IPS DF 6.9 (cell line): ENCODE measurements around the gene FAM236C.
"Not testable (repeated sequence)": the region's sequence is repeated elsewhere in the genome, so short reads cannot be mapped to it uniquely, and the experiment has no call there.

Experiments
- DNase-seq: peaks from one replicate; pipeline ENCODE4 v3.0.0-alpha.2; 2013; ENCODE audit warnings: low read depth, low spot score
- H3K27ac ChIP-seq: one replicate; pipeline ENCODE4 v1.5.1; 2013; ENCODE audit warnings: low read length, control low read depth
- H3K27me3 ChIP-seq: 2 replicates; pipeline ENCODE4 v1.6.1; 2013; ENCODE audit warnings: mild to moderate bottlenecking, low read length; ENCODE audit not compliant: control insufficient read depth, insufficient read depth
- H3K36me3 ChIP-seq: 2 replicates; pipeline ENCODE4 v1.6.1; 2013; ENCODE audit warnings: low read length; ENCODE audit not compliant: control insufficient read depth, insufficient read depth
- H3K4me1 ChIP-seq: 2 replicates; pipeline ENCODE4 v1.6.1; 2013; ENCODE audit warnings: low read length; ENCODE audit not compliant: control insufficient read depth, insufficient read depth
- H3K4me3 ChIP-seq: 2 replicates; pipeline ENCODE4 v1.5.1; 2013; ENCODE audit warnings: mild to moderate bottlenecking, low read length
- H3K9me3 ChIP-seq: 2 replicates; pipeline ENCODE4 v1.6.1; 2013; ENCODE audit warnings: low read length, inconsistent platforms; ENCODE audit not compliant: control insufficient read depth, insufficient read depth
- WGBS: extraction: QIAGEN DNeasy Blood & Tissue Kit; methylation state at CpG from one replicate; pipeline ENCODE4 v1.1.7; 2013; ENCODE audit warnings: mixed read lengths, missing lambda C conversion rate; ENCODE audit not compliant: insufficient read length, insufficient coverage; 5-methylcytosine and 5-hydroxymethylcytosine counted together

Gene FAM236C

DNA sequence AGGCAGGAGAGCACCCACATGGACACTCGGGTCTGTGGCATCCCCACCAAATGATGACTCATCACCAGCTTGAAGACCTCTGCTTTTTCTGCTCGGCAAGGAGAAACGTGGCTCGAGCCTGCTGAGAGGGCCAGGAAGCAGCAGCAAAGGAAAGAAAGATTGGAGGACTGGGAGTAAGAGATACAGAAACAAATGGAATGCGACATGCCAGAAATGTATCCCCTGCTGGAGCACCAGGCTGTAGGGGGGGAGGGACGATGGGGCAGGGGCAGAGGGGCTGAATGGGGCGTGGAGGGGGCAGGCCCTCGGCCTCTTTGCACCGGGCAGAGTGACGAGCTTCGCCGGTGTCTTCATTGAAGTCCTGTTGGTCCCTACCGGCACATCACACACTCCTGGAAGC is at the start of gene FAM236C:
FAM236C (plus strand) TSS at position 301 of the 400 bp plus-strand sequence. CDS start 100 bp downstream, outside the sequence.
- not testable (repeated sequence) for H3K27ac ChIP-seq, H3K36me3 ChIP-seq, H3K9me3 ChIP-seq, H3K27me3 ChIP-seq, H3K4me3 ChIP-seq, DNase-seq, H3K4me1 ChIP-seq
- no CpG with 5 or more reads among the region's 13 CpGs for WGBS

DNA sequence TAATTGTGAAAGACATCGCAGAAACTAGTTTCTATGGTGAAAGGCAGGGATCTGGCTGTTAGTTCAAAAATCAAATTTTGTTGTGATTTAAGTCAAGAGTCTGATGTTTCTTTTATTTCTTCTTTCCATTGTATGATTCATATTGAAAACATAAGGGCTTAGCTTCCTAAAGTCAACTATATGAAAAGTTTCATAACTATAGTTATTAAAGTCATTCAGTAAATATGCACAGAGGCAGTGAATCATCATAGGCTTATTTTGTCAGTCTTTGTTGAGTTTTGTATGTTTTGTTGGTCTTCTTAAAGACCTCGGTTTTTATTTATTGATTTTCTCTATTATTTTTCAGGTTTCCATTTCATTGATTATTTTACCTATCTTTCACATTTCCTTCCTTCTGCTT is 29.5 kb upstream of the FAM236C start:
- H3K4me1 ChIP-seq, H3K9me3 ChIP-seq, H3K27me3 ChIP-seq, H3K36me3 ChIP-seq, DNase-seq, H3K4me3 ChIP-seq, H3K27ac ChIP-seq: not testable (repeated sequence)
- no CpG with 5 or more reads among the region's 2 CpGs for WGBS

DNA sequence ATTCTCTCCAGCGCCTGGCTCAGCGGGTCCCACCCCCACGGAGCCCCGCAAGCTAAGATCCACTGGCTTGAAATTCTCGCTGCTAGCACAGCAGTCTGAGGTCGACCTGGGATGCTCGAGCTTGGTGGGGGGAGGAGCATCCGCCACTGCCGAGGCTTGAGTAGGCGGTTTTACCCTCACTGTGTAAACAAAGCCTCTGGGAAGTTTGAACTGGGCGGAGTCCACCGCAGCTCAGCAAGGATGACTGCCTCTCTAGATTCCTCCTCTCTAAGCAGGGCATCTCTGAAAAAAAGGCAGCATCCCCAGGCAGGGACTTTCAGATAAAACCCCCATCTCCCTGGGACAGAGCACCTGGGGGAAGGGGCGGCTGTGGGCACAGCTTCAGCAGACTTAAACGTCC is 22.7 kb upstream of the FAM236C start:
- DNase-seq, H3K36me3 ChIP-seq, H3K27me3 ChIP-seq, H3K4me1 ChIP-seq, H3K27ac ChIP-seq, H3K9me3 ChIP-seq, H3K4me3 ChIP-seq: not testable (repeated sequence)
- WGBS = no CpG with 5 or more reads among the region's 14 CpGs

DNA sequence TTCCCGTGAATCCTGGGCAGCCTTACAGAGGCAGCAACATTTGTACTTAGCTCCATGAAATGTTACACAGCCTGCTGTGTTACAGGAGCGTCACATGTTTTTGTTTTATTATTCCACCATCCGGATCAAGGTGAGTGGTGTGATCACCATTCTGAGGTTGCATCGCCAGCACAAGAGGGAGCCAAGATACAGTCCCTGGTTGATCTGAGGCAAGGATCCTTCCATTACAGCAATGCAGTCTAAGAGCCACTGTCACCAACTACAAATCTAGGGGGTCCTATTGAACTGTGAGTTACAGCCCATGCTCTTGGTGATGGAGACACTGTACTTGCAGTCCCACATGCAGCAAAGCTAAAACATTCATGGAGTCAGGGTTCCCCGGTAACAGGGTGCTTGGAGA is 3.7 kb downstream of the FAM236C start:
- not testable (repeated sequence) for DNase-seq, H3K27me3 ChIP-seq
- no CpG with 5 or more reads among the region's 5 CpGs for WGBS

DNA sequence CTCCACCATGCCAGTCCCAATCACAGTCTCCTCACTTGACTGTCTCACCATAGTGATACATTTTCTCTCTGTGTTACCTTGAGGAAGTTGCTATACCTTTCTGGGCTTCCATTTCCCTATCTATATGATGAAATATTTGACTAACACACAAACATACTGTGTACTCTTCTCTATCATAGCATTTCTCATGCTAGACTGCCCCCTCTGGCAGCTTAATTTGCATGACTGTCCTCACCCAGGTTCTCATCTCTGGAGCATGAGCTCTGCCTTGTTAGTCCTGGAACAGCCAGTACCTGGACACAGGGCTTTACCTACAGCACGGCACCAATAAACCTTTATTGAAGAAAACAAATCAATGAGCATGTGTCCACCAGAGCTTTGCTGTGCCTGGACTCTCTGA is 19.9 kb downstream of the FAM236C start:
- whole genome bisulfite sequencing = no CpG with 5 or more reads among the region's 1 CpG
- not testable (repeated sequence) for H3K27ac ChIP-seq

More for the DNA sequence above, 3.7 kb downstream of the FAM236C start:
- not testable (repeated sequence) for H3K27ac ChIP-seq, H3K9me3 ChIP-seq, H3K4me3 ChIP-seq, H3K36me3 ChIP-seq, H3K4me1 ChIP-seq

DNA sequence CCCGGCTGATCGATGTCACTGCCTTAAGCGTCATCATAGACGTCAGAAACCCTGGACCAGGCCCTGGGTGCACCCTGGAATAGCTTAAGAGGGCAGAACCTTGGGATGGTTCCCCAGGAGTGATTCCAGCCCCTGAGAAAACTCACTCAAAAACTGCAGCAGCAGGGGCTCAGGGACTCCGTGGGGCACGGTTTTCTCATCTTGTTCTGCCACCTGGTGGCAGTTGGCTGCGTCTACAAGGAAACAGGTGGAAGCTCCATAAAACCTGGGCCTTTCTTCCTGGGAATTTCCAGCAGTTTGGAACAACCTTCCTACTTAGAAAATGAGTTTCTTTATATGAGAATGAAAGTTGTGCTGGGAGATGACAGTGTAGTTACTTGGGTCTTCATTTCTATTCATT is 24.0 kb downstream of the FAM236C start:
- not testable (repeated sequence) for H3K27me3 ChIP-seq
- no CpG with 5 or more reads among the region's 7 CpGs for WGBS

More for the DNA sequence above, 19.9 kb downstream of the FAM236C start:
- H3K36me3 ChIP-seq, DNase-seq, H3K9me3 ChIP-seq, H3K27me3 ChIP-seq, H3K4me3 ChIP-seq, H3K4me1 ChIP-seq: not testable (repeated sequence)

DNA sequence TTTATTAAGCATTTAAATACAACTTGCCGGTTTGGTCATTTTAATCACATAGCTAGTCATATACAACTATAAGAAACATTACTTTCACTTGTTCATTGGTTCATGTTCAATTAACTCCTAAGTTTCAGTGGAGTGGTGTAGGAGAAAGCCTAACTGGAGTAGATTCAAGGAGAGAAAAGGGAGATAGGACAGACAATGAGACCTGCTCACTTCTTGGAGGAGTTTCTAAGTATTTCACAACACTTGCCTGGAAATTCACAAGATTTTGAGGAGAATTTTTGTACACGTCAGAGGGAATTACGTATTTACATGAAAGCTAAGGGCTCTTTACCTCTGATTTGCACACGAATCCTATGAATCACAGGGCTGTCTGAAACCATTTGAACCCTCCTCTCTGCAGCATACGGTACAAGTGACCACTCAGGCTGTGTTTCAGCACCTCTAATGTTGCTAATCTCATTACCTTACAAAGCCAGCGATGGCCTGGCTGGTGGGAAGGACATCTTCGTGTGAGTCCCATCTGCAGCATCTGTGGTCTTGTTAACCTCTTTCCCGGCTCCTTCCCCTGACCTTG is 24.6 kb downstream of the FAM236C start:
- not testable (repeated sequence) for H3K9me3 ChIP-seq

More for the DNA sequence above, 24.0 kb downstream of the FAM236C start:
- H3K27ac ChIP-seq, H3K4me3 ChIP-seq, H3K9me3 ChIP-seq, DNase-seq, H3K36me3 ChIP-seq, H3K4me1 ChIP-seq: not testable (repeated sequence)

DNA sequence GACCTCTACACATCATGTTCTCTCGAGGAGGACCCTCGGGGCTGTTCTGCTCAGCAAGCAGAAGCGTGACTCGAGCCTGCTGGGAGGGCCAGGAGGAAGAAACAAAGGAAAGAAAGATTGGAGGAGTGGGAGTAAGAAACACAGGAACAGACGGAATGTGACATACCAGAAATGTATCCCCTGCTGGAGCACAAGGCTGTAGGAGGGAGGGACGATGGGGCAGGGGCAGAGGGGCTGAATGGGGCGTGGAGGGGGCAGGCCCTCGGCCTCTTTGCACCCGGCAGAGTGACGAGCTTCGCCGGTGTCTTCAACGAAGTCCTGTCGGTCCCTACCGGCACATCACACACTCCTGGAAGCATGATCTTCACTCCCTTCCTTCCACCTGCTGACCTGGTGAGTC is 25.5 kb downstream of the FAM236C start, which contains the start of gene FAM236A:
FAM236A (plus strand) TSS at position 301 of the 400 bp plus-strand sequence; CDS start at position 358, 57 bp downstream.
- H3K4me3 ChIP-seq, H3K27me3 ChIP-seq, H3K9me3 ChIP-seq, DNase-seq, H3K27ac ChIP-seq, H3K4me1 ChIP-seq, H3K36me3 ChIP-seq: not testable (repeated sequence)
- no CpG with 5 or more reads among the region's 15 CpGs for WGBS

More for the DNA sequence above, 24.6 kb downstream of the FAM236C start:
- not testable (repeated sequence) for H3K4me1 ChIP-seq, H3K27ac ChIP-seq, DNase-seq, H3K27me3 ChIP-seq, H3K36me3 ChIP-seq, H3K4me3 ChIP-seq
- no CpG with 5 or more reads among the region's 8 CpGs for WGBS

DNA sequence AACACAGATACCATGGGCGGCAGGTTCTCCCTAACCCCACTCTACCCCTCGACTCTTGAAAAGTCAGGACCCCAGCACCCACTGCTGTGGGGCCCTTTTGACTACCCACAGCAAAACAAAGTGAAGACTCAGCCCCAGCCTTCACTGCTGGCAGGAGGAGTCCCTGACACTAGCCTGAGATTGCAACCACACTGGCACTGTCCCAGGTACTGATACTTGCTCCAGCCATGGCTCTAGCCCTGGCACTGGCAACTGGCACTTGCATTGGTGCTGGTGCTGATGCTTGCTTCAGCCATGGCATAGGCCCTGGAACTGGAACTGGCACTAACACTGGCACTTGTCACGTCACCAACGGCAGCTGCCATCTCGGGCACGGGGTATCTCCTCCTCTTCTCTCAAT is 29.9 kb downstream of the FAM236C start:
- H3K9me3 ChIP-seq, H3K27me3 ChIP-seq, H3K27ac ChIP-seq, H3K4me1 ChIP-seq, DNase-seq, H3K36me3 ChIP-seq, H3K4me3 ChIP-seq: not testable (repeated sequence)
- no CpG with 5 or more reads among the region's 6 CpGs for WGBS

DNA sequence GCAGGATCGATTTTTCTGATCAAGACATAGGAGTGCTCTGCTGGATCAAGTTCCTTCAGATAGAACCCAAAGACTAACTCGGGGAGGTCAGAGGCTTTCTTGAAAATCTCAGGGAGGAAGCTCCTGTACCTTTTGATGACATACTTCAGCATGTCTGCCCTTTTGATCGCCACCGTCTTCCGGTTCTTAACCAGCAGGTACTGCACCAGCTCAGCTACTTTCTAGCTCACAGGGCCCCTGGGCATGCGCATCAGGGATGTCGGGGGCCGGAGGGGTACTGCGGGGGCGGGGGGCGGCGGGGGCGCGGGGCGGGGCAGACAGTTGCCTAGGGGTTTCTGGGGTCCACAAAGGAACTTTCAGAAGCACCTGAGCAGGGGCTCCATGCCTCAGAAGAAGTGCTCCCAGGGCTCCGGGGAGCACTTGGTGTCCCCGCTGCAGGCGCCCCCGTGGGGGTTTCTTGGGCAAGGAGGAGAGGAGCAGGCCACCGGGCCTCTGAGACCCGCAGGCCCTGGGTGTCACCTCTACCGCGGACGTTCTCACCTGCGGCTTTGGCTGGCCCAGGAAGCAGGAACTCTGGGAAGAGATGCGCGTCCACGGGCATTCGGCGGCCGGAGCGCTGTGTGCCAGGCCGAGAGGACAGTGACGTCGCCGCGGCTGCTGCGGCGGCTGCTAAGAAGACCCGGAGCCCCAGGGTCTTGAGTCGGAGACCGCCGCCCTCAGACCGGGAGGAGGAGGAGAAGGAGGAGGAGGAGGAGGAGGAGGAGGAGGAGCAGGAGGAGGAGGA is 30.8 kb downstream of the FAM236C start:
- not testable (repeated sequence) for H3K4me3 ChIP-seq, H3K4me1 ChIP-seq, H3K9me3 ChIP-seq, H3K27me3 ChIP-seq, DNase-seq, H3K36me3 ChIP-seq, H3K27ac ChIP-seq
- WGBS = no CpG with 5 or more reads among the region's 44 CpGs

DNA sequence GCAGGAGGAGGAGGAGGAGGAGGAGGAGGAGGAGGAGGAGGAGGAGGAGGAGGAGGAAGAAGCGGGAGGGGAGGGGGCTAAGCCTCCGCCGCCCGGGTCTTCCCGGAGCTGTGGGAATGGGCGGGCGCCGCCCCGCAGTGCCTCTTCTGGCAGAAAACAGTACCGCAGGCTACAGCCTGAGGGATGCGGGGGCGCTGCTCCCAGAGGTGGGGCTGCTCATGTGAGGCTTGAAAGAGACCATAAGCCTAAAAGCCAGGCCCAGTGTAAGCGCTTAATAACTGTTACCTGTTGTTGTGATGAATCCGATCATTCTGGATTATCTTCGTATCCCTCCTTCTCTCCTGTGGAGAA is 31.4 kb downstream of the FAM236C start, which contains the start of gene DMRTC1:
DMRTC1 (minus strand) TSS at position 19 of the 351 bp plus-strand sequence. CDS start 68,143 bp downstream, outside the sequence.
- not testable (repeated sequence) for H3K27me3 ChIP-seq, DNase-seq, H3K4me3 ChIP-seq, H3K4me1 ChIP-seq, H3K36me3 ChIP-seq, H3K9me3 ChIP-seq, H3K27ac ChIP-seq
- WGBS = no CpG with 5 or more reads among the region's 15 CpGs
